GM21360 (cell line): Measurements from ENCODE around the gene CDKN2C.

ENCODE experiments used
- ATAC-seq: cut with Tn5 transposase; IDR thresholded peaks from one replicate; pipeline ENCODE4 v1.9.1; 2021; ENCODE audit warnings: mild to moderate bottlenecking, moderate library complexity; ENCODE audit not compliant: unreplicated experiment

Gene CDKN2C

GRCh38 chr1:51019811-51020210 lies 49.8 kb downstream of the CDKN2C start:
- no peak for ATAC-seq
